GM12872 (cell line): Measurements from ENCODE around the gene GBA3.

Source experiments
- TF ChIP-seq, protein P1 (sequence below): IDR thresholded peaks from 3 replicates; pipeline ENCODE4 v1.5.1; 2011; ENCODE audit warnings: low read depth, mild to moderate bottlenecking, low read length, moderate library complexity; ENCODE audit not compliant: insufficient read depth

The GBA3 gene

DNA sequence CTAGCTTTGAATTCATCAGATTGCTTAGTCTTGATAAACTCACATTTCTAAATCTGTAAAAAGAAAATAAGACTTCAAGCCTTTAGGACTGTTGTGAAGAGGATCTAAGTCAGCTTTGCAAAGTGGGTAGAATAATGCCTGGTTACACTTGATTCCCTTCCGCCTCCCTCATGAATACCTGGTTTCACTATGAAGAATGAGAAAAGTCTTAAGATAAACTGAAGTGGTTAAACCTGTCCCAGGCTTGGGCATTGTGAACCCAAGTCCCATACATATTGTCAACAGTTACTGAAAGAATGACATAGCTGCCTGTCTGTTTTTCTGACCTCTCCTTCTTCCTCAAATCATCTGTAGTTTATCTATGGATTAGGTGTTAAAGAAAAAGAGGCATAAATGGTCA, 16.7 kb upstream of the GBA3 start:
- TF ChIP-seq, protein P1, sequence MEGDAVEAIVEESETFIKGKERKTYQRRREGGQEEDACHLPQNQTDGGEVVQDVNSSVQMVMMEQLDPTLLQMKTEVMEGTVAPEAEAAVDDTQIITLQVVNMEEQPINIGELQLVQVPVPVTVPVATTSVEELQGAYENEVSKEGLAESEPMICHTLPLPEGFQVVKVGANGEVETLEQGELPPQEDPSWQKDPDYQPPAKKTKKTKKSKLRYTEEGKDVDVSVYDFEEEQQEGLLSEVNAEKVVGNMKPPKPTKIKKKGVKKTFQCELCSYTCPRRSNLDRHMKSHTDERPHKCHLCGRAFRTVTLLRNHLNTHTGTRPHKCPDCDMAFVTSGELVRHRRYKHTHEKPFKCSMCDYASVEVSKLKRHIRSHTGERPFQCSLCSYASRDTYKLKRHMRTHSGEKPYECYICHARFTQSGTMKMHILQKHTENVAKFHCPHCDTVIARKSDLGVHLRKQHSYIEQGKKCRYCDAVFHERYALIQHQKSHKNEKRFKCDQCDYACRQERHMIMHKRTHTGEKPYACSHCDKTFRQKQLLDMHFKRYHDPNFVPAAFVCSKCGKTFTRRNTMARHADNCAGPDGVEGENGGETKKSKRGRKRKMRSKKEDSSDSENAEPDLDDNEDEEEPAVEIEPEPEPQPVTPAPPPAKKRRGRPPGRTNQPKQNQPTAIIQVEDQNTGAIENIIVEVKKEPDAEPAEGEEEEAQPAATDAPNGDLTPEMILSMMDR = no peak

DNA sequence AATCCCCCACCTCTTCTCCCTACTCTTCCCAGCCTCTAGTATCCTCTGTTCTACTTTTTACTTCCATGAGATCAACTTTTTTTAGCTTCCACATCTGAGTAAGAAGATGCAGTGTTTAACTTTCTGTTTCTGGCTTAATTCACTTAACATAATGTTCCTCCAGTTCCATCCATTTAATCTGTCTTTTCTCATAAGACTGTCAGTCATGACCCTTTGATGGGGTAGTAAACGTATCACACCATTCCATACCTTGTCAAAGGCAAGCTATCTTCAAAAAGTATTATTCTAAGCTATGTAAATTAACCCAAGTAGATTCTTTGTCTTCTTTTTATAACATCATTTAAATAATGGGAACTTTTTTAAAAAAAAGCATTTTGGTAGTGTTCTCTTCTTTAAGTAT, 15.0 kb upstream of the GBA3 start:
- TF ChIP-seq, protein P1 = no peak

DNA sequence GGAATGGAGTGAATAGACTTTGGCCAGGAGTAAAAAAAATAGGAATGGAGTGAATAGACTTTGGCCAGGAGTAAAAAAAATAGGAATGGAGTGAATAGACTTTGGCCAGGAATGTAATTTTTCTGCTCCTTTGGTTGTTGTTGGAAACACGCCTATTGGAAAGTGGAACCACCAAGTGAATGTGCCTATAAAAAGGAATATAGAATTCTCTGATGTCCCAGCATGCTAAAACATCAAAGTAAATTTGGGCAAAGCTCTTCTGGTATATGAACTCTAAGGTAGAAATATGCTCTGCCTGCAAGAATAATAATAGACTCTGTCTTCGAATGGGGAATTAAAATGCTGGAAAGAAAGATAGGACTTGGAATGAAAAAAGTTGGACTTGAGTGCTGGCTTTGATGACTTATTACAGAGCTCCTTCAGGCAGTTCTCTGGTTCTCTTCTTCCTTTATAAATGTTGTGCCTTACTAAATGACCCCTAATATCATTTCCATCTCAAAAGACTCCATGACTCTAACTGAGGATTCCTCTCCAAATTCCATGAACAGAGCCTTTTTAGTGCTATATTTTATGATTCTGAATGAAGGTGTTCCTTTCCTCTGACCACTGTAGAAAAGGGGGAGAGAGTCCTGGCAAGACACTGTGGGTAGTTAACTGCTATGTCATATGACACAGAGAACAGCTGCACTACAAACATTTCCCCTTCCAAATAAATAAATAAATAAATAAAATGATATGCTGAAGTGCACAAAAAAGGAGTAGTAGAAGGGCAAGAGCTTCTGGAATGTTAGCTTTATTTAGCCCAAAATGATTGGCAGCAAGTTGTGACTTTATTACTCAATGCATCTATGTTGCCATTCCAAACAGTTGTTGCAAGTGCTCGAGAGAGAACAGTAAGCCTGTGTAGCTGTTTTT, 13.5 kb upstream of the GBA3 start:
- TF ChIP-seq, protein P1 = no peak

DNA sequence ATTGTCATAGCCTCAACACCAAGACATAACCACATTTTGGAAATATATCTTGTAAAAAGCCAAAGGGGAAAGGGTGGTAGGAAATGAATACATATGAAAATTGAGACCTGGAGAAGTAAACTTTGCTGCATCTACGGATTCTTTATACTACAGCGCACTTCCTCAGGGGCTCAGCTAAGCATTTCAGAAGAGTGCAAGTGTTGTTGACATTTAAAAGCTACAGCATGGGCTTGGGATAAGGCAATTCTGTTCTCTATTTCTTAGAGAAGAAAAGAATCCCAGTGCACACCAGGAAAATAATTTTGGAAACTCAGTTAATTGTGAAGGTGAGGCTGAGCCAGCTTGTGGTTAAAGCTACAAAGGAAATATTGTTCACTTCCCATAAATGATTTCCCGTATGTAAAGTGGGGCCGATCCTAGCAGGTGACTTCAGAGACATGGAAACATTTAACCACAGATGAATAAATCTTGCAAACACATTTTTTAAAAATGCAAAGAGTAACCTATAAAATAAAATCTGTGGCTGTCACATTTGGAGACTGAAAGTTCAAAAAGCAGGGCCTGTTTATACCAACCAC, 12.6 kb upstream of the GBA3 start:
- TF ChIP-seq, protein P1 = no peak

- TF ChIP-seq, protein P1 = no peak
Measured at GRCh38 chr4:22683726-22684125, 9.0 kb upstream of the GBA3 start.

DNA sequence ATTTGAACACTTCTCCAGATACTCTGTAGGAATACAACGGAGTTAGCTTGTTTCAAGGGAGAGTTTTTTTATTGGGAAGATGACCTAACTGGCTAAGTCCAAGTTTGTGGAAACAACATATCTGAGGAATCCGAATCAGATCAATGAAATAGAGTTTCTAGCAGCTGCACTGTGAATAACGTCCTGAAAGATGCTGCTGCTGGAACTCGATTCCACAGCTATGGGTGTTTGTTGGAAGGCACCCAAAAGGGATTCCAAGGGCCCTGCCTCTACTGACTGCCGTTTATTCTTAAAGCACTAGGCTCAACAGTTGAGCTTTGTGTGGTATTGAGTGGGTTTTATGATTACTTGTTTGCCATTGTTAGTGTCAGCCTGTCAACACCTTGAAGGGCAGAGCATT, 6.6 kb upstream of the GBA3 start:
- TF ChIP-seq, protein P1 = no peak

GRCh38 chr4:22688236-22688635, 4.5 kb upstream of the GBA3 start:
- TF ChIP-seq, protein P1 = no peak
